GM12878 (cell line): ENCODE data around the gene SLX4.

Experiments used
- CEBPB ChIP-seq, 2 experiments: fragments of 150-350 bp in 1 of 2; IDR thresholded peaks; 2 replicates each; pipeline ENCODE4 v1.6.1; 2012 to 2014; ENCODE audit warnings: low read depth in 2 of 2, low read length in 2 of 2, borderline replicate concordance in 1 of 2, inconsistent platforms in 1 of 2
- CHD4 ChIP-seq: fragments of 200-600 bp; sonication (generic); IDR thresholded peaks from 2 replicates; pipeline ENCODE4 v1.6.1; 2016; ENCODE audit warnings: mild to moderate bottlenecking
- POLR2A ChIP-seq: IDR thresholded peaks from 2 replicates; pipeline ENCODE4 v1.6.1; 2011; ENCODE audit warnings: low read depth, mild to moderate bottlenecking, low read length
- RBBP5 ChIP-seq: fragments of 200-600 bp; sonication (generic); conservative IDR thresholded peaks from 2 replicates; pipeline ENCODE4 v1.6.1; 2016
- RCOR1 ChIP-seq: conservative IDR thresholded peaks from 2 replicates; pipeline ENCODE4 v1.6.1; 2012; ENCODE audit warnings: low read depth, low read length, improper control_type of control experiment
- SIN3A ChIP-seq: IDR thresholded peaks from 2 replicates; pipeline ENCODE4 v1.6.1; 2012; ENCODE audit warnings: low read depth, low read length, improper control_type of control experiment
- TF ChIP-seq, protein P1 (sequence below), 3 experiments: IDR thresholded peaks in 2 of 3; conservative IDR thresholded peaks in 1 of 3; 2 replicates each; pipeline ENCODE4 v1.5.1; 2011; ENCODE audit warnings: low read depth in 3 of 3, low read length in 3 of 3, mild to moderate bottlenecking in 3 of 3, control low read depth in 2 of 3, moderate library complexity in 2 of 3, inconsistent platforms in 1 of 3, mixed read lengths in 1 of 3; ENCODE audit not compliant: control insufficient read depth in 2 of 3, insufficient read depth in 1 of 3; ENCODE audit errors: extremely low read depth in 1 of 3

DNA sequence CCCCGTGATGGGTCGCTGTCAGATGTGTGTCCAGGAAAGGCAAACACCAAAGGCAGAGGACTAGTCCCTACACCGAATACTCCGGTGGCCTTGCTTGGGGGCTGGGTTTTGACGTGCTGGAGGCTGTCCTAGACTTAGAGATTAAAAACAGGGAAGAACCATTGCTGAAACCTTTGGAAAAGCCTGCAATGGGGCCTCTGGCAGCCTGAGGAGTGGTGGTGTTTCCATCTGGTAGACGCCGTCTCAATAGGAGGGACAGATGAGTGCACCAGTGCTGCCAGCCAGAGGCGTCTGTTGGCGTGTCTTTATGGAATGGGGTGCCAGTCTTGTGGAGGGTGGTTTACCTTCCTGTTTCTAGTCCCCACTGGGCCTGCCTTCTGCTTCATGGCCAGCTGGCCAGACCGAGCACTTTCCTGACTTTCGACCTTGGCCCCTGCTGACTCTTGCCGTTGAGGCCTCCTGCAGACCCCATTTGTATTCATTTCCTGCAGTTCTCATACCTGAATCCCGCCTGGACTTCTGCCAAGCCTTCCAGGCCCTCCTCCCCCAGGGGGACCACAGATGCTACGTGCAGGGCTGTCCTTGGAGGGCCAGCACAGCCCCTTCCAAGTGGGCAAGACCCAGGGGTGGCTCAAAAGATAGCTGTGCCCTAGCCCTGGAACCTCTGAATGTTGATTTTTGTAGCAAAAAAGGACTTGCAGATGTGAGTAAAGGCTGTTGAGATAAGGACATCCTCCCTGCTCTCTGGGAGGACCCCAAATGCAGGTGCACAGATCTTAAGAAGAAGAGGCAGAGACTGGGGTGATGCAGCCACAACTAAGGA lies 41.2 kb upstream of the SLX4 start:
- TF ChIP-seq, protein P1, sequence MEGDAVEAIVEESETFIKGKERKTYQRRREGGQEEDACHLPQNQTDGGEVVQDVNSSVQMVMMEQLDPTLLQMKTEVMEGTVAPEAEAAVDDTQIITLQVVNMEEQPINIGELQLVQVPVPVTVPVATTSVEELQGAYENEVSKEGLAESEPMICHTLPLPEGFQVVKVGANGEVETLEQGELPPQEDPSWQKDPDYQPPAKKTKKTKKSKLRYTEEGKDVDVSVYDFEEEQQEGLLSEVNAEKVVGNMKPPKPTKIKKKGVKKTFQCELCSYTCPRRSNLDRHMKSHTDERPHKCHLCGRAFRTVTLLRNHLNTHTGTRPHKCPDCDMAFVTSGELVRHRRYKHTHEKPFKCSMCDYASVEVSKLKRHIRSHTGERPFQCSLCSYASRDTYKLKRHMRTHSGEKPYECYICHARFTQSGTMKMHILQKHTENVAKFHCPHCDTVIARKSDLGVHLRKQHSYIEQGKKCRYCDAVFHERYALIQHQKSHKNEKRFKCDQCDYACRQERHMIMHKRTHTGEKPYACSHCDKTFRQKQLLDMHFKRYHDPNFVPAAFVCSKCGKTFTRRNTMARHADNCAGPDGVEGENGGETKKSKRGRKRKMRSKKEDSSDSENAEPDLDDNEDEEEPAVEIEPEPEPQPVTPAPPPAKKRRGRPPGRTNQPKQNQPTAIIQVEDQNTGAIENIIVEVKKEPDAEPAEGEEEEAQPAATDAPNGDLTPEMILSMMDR (IDR thresholded peaks at IDR 0.05 in 2 of 3, conservative IDR thresholded peaks at IDR 0.05 in 1 of 3; ENCODE audit: control insufficient read depth in 2 of 3, extremely low read depth in 1 of 3, insufficient read depth in 1 of 3, low read depth in 3 of 3, low read length in 3 of 3), result no peak
- TF ChIP-seq POLR2A, result no peak
- no peak for TF ChIP-seq CEBPB (IDR thresholded peaks at IDR 0.05; ENCODE audit: borderline replicate concordance in 1 of 2, low read depth in 2 of 2, low read length in 2 of 2)
- TF ChIP-seq RBBP5, result no peak
- TF ChIP-seq RCOR1, result no peak
- TF ChIP-seq SIN3A, result no peak
- TF ChIP-seq CHD4, result no peak
